Testis (tissue), 3 donors: Measurements from ENCODE around the gene GMEB2. TPM values are rescaled to one million over a fixed set of nuclear protein-coding genes. Genes with fewer than 3 reads are reported as not detected.

ENCODE experiments used
- DNase-seq: peaks from one replicate; pipeline ENCODE4 v3.0.0-alpha.2; 2019
- H3K27ac ChIP-seq, 2 donors: fragments of 200-600 bp; sonication (generic); one replicate each; pipeline ENCODE4 v1.5.1; 2019
- H3K27me3 ChIP-seq: fragments of 200-600 bp; sonication (generic); one replicate; pipeline ENCODE4 v1.5.1; 2019
- H3K36me3 ChIP-seq: fragments of 200-600 bp; sonication (generic); one replicate; pipeline ENCODE4 v1.5.1; 2017; ENCODE audit warnings: low read depth; ENCODE audit errors: missing control alignments
- H3K4me1 ChIP-seq: fragments of 200-600 bp; sonication (generic); one replicate; pipeline ENCODE4 v1.5.1; 2019
- H3K4me3 ChIP-seq, 2 donors: fragments of 200-600 bp; sonication (generic); one replicate each; pipeline ENCODE4 v1.5.1; 2017 to 2019
- H3K9me3 ChIP-seq: fragments of 200-600 bp; sonication (generic); one replicate; pipeline ENCODE4 v1.5.1; 2017
- CTCF ChIP-seq, 3 experiments: fragments of 450-650 bp in 2 of 3; fragments of 200-600 bp in 1 of 3; sonication (generic) in 1 of 3; IDR thresholded peaks; one replicate each; pipeline ENCODE4 v1.5.1; 2016 to 2019; ENCODE audit warnings: antibody characterized with exemption in 3 of 3, mild to moderate bottlenecking in 2 of 3, moderate library complexity in 1 of 3
- POLR2A ChIP-seq: fragments of 450-650 bp; IDR thresholded peaks from one replicate; pipeline ENCODE4 v1.6.1; 2017; ENCODE audit warnings: antibody characterized with exemption, mild to moderate bottlenecking, moderate library complexity
- WGBS, 2 donors: methylation state at CpG; one replicate each; pipeline ENCODE4 v1.1.5; 2018; 5-methylcytosine and 5-hydroxymethylcytosine counted together
- intact Hi-C: fragments of 100-400 bp; cut with DNase I; formaldehyde crosslinking; loops from one replicate; pipeline ENCODE4 v1.15.1; 2023; ENCODE audit warnings: low total_unique reads
- polyA plus RNA-seq: library from polyadenylated mRNA; stranded (reverse); fragments of 350-450 nt; fragmentation: Illumina TruSeq; extraction: RNeasy Lipid Tissue Mini Kit (QIAGEN cat#74804); gene quantifications from one replicate; pipeline ENCODE4 v1.2.3, GENCODE V29; 2014; ENCODE audit warnings: low read depth, low replicate concordance; ENCODE audit not compliant: insufficient read depth
- total RNA-seq, 2 donors: library from RNA; depleted of rRNA; stranded (reverse); fragments of >200 nt; gene quantifications; one replicate each; pipeline ENCODE4 v1.2.3, GENCODE V29; 2016

GMEB2 gene
- total and polyA plus RNA-seq, 3 donors from 2014 or later, result 20.3 to 33.1 (median 31.0) TPM

- H3K27me3 ChIP-seq, result no peaks in the 10 kb centered on the region
- TF ChIP-seq CTCF (IDR thresholded peaks at IDR 0.05) (no peak), POLR2A (no peak)
- H3K9me3 ChIP-seq, result no peaks in the 10 kb centered on the region
- DNase-seq, result no peak
- intact Hi-C loops, result no loop called here
- no peak overlapping the region for H3K4me3 ChIP-seq
- 89 to 93% methylated on average over 12 to 21 of the region's 22 CpGs for WGBS, 2 donors
- H3K4me1 ChIP-seq, result peaks cover 5% of the 10 kb centered on the region
- H3K27ac ChIP-seq, result no peak overlapping the region
- H3K36me3 ChIP-seq, result no peaks in the 10 kb centered on the region
These were observed 37.4 kb upstream of the GMEB2 start for GRCh38 chr20:63664143-63664851.

GRCh38 chr20:63663332-63664066 lies 36.6 kb upstream of the GMEB2 start:
- H3K36me3 ChIP-seq, result no peaks in the 10 kb centered on the region

GRCh38 chr20:63662813-63663189 lies 35.9 kb upstream of the GMEB2 start:
- intact Hi-C loops, result no loop called here
- no peak for DNase-seq
- Histone ChIP-seq H3K27me3 (no peaks in the 10 kb centered on the region), H3K4me1 (peaks cover 7% of the 10 kb centered on the region), H3K36me3 (no peaks in the 10 kb centered on the region), H3K4me3 (no peak overlapping the region), H3K9me3 (no peaks in the 10 kb centered on the region), H3K27ac (no peak overlapping the region)
- WGBS, 2 donors, result 85 to 95% methylated on average over 5 to 9 of the region's 9 CpGs
- no peak for TF ChIP-seq POLR2A
- no peak for TF ChIP-seq CTCF (IDR thresholded peaks at IDR 0.05)

More at GRCh38 chr20:63663332-63664066, 36.6 kb upstream of the GMEB2 start:
- no peak for DNase-seq
- Histone ChIP-seq H3K27ac (no peak overlapping the region), H3K9me3 (no peaks in the 10 kb centered on the region), H3K4me3 (no peak overlapping the region), H3K27me3 (no peaks in the 10 kb centered on the region), H3K4me1 (peaks cover 6% of the 10 kb centered on the region)
- TF ChIP-seq POLR2A, result no peak
- no peak for TF ChIP-seq CTCF (IDR thresholded peaks at IDR 0.05)
- intact Hi-C loops, result no loop called here
- WGBS, 2 donors, result 91 to 94% methylated on average over 10 to 26 of the region's 26 CpGs

GRCh38 chr20:63661959-63662812 lies 35.3 kb upstream of the GMEB2 start:
- Histone ChIP-seq H3K27ac (no peak overlapping the region), H3K27me3 (no peaks in the 10 kb centered on the region), H3K9me3 (no peaks in the 10 kb centered on the region), H3K4me1 (peaks cover 13% of the 10 kb centered on the region), H3K4me3 (no peak overlapping the region), H3K36me3 (no peaks in the 10 kb centered on the region)
- WGBS, 2 donors, result 92 to 95% methylated on average over 20 to 30 of the region's 33 CpGs
- no peak for TF ChIP-seq POLR2A
- TF ChIP-seq CTCF (IDR thresholded peaks at IDR 0.05), result no peak
- no peak for DNase-seq
- intact Hi-C loops, result no loop called here
